K562 (cell line): ENCODE measurements around the gene AGPAT4. TPM values are rescaled to one million over a fixed set of nuclear protein-coding genes. Genes with fewer than 3 reads are reported as not detected.
"Not testable (repeated sequence)": the region's sequence is repeated elsewhere in the genome, so short reads cannot be mapped to it uniquely, and the experiment has no call there.

Experiments
- ATAC-seq: fragments of 200-7000 bp; cut with Tn5 transposase; 3 replicates; pipeline ENCODE4 v1.9.1; 2020; ENCODE audit warnings: moderate library complexity
- BruUV-seq: library from RNA; stranded (reverse); fragments of 400-500 nt; replicated peaks from 2 replicates; lab custom pipeline; 2021; lab: Mats Ljungman, UMichigan
- CTCF ChIA-PET: fragments of 300-600 bp; formaldehyde crosslinking; extraction: SDS; loops from one replicate; lab custom pipeline; 2021; ENCODE audit warnings: low intra/inter-chr PET ratio; lab: Yijun Ruan, JAX
- POLR2A ChIA-PET: fragments of 300-600, 350-650 bp; sonication (Branson Sonifier 250); formaldehyde crosslinking; extraction: SDS; loops from one replicate; lab custom pipeline; 2021; ENCODE audit warnings: antibody characterized with exemption, inconsistent platforms; lab: Yijun Ruan, JAX
- DNase-seq, 4 experiments: peaks; one replicate each; pipeline versions ENCODE4 v3.0.0 to v3.0.0-alpha.2; 2011 to 2018; ENCODE audit warnings: low spot score in 3 of 4, mixed read lengths in 3 of 4; ENCODE audit errors: extremely low read depth in 1 of 4
- FAIRE-seq: peaks from 2 replicates; lab custom pipeline; 2011; peaks lifted over from hg19 to GRCh38; lab: Jason Lieb, UNC
- H2AFZ ChIP-seq: 2 replicates; pipeline ENCODE4 v1.6.0; 2011; ENCODE audit warnings: low read depth, low read length, control low read depth, inconsistent platforms
- H3K27ac ChIP-seq: fragments of 200-600 bp; 3 replicates; pipeline ENCODE4 v1.8.0; 2011; ENCODE audit warnings: low read depth, mild to moderate bottlenecking, control low read depth, inconsistent platforms, low read length, moderate library complexity, mixed read lengths; ENCODE audit errors: extremely low read depth
- H3K27me3 ChIP-seq, 2 experiments: fragments of 300-600 bp in 1 of 2; 2 replicates in 1 of 2; 3 replicates in 1 of 2; pipeline versions ENCODE4 v1.6.0 to v1.8.0; 2011; ENCODE audit warnings: inconsistent platforms in 2 of 2, low read length in 2 of 2, mild to moderate bottlenecking in 1 of 2, mixed read lengths in 1 of 2, moderate library complexity in 1 of 2; ENCODE audit not compliant: control insufficient read depth in 2 of 2, insufficient read depth in 2 of 2
- H3K36me3 ChIP-seq: fragments of 300-600 bp; 3 replicates; pipeline ENCODE4 v1.8.0; 2011; ENCODE audit warnings: mild to moderate bottlenecking, low read length, inconsistent platforms; ENCODE audit not compliant: control insufficient read depth, insufficient read depth
- H3K4me1 ChIP-seq, 2 experiments: fragments of 200-600 bp in 1 of 2; replicated peaks in 1 of 2; 2 replicates in 1 of 2; 3 replicates in 1 of 2; pipeline versions ENCODE4 v1.5.1 to v1.8.0; 2011; ENCODE audit warnings: inconsistent platforms in 2 of 2, low read length in 2 of 2, mild to moderate bottlenecking in 1 of 2, mixed read lengths in 1 of 2, moderate library complexity in 1 of 2; ENCODE audit not compliant: control insufficient read depth in 2 of 2, insufficient read depth in 2 of 2
- H3K4me2 ChIP-seq: 2 replicates; pipeline ENCODE4 v1.6.1; 2011; ENCODE audit warnings: low read length, control low read depth, inconsistent platforms, mixed read lengths; ENCODE audit not compliant: insufficient read depth
- H3K4me3 ChIP-seq: fragments of 200-600 bp; sonication (generic), shearing (Covaris generic); 2 replicates; pipeline ENCODE4 v1.5.1; 2016; ENCODE audit warnings: control low read depth, inconsistent platforms
- H3K79me2 ChIP-seq: fragments of 200-600 bp; 3 replicates; pipeline ENCODE4 v1.8.0; 2011; ENCODE audit warnings: low read length, inconsistent platforms; ENCODE audit not compliant: control insufficient read depth, insufficient read depth
- H3K9ac ChIP-seq, 2 experiments: 2 replicates each; pipeline versions ENCODE4 v1.6.0 to v1.6.1; 2011; ENCODE audit warnings: low read depth in 2 of 2, low read length in 2 of 2, control low read depth in 1 of 2, inconsistent platforms in 1 of 2, mild to moderate bottlenecking in 1 of 2, mixed read lengths in 1 of 2; ENCODE audit not compliant: insufficient read depth in 1 of 2
- H3K9me1 ChIP-seq: one replicate; pipeline ENCODE4 v1.6.0; 2011; ENCODE audit warnings: inconsistent platforms, mild to moderate bottlenecking, low read length, moderate library complexity; ENCODE audit not compliant: control insufficient read depth, insufficient read depth
- H3K9me3 ChIP-seq: replicated peaks from 2 replicates; pipeline ENCODE4 v1.5.1; 2011; ENCODE audit warnings: low read depth, low read length, inconsistent platforms; ENCODE audit not compliant: control insufficient read depth, insufficient read depth
- H4K20me1 ChIP-seq: replicated peaks from 2 replicates; pipeline ENCODE4 v1.6.1; 2011; ENCODE audit warnings: low read length, inconsistent platforms, mixed read lengths; ENCODE audit not compliant: control insufficient read depth, insufficient read depth
- EGR1 ChIP-seq: fragments of 450-650 bp; conservative IDR thresholded peaks from 2 replicates; pipeline ENCODE4 v1.6.1; 2017; ENCODE audit warnings: mild to moderate bottlenecking
- TRIM28 ChIP-seq: fragments of 450-650 bp; IDR thresholded peaks from 2 replicates; pipeline ENCODE4 v1.6.1; 2017
- ZNF507 ChIP-seq: conservative IDR thresholded peaks from 2 replicates; pipeline ENCODE4 v1.6.1; 2017; ENCODE audit warnings: missing genetic modification characterization, missing compliant biosample characterization
- whole genome bisulfite sequencing: fragments of 100-300 bp; shearing (Covaris generic); methylation state at CpG from one replicate; pipeline ENCODE4 v1.1.6; 2016; ENCODE audit warnings: low coverage, mixed read lengths; ENCODE audit not compliant: insufficient coverage; ENCODE audit errors: missing lambda C conversion rate; 5-methylcytosine and 5-hydroxymethylcytosine counted together
- in situ Hi-C: fragments of 300-500 bp; cut with MboI; formaldehyde crosslinking; loops from 4 replicates; pipeline ENCODE4 v1.15.0; 2018; ENCODE audit warnings: inconsistent platforms, mixed read lengths
- intact Hi-C: fragments of 100-400 bp; cut with micrococcal nuclease; formaldehyde crosslinking; loops from 2 replicates; pipeline ENCODE4 v1.14.2; 2022
- polyA plus RNA-seq, 8 experiments: library from polyadenylated mRNA; depleted of rRNA in 4 of 8; stranded (reverse) in 5 of 8; unstranded in 3 of 8; fragments of >200 nt; fragmentation: Nextera tagmentation in 2 of 8; fragmentation: Illumina TruSeq in 1 of 8; extraction: Ambion mirVana in 2 of 8; extraction: Trizol in 1 of 8; gene quantifications; 2 replicates each; pipeline versions ENCODE4 v1.2.1 to v1.2.3, GENCODE V29; 2011 to 2014; ENCODE audit warnings: inconsistent platforms in 1 of 8, missing spikeins in 1 of 8
- total RNA-seq, 7 experiments: library from RNA; depleted of rRNA in 6 of 7; stranded (reverse); fragments of >200 nt in 6 of 7; fragmentation: Illumina TruSeq in 2 of 7; extraction: Trizol in 2 of 7; gene quantifications; 2 replicates each; pipeline versions ENCODE4 v1.2.1 to v1.2.3, GENCODE V29; 2011 to 2021; ENCODE audit warnings: low replicate concordance in 1 of 7

AGPAT4 gene
- total and polyA plus RNA-seq, 9 of the 15 experiments (the other 6 are each of a cell fraction or from before 2014, with no cell fraction given): 2.2 to 15.0 (median 5.7) TPM

GRCh38 chr6:161178155-161178554 is 95.7 kb downstream of the AGPAT4 start:
- WGBS: 75% methylated on average over 14 of the region's 14 CpGs
- H3K9me1 ChIP-seq, H3K4me2 ChIP-seq, CTCF ChIA-PET, H3K36me3 ChIP-seq, in situ Hi-C loops, H4K20me1 ChIP-seq, H3K27ac ChIP-seq, intact Hi-C loops, ATAC-seq, H3K27me3 ChIP-seq, H3K4me3 ChIP-seq, DNase-seq, FAIRE-seq, H2AFZ ChIP-seq, H3K4me1 ChIP-seq, H3K79me2 ChIP-seq, BruUV-seq, H3K9ac ChIP-seq: not testable (repeated sequence)
- POLR2A ChIA-PET: interaction anchor here (0.7 kb wide), 1 partner anchor 448 kb away, joined by 3 read pairs; no protein-coding TSS in a partner anchor
- peaks cover 11% of the 10 kb centered on the region for H3K9me3 ChIP-seq
- TF ChIP-seq EGR1 (0 out of 2 replicates have a peak, but pooled peaks have one; percentile 10), TRIM28 (0 out of 2 replicates have a peak, but pooled peaks have one; percentile 35)

- H3K27me3 ChIP-seq, H2AFZ ChIP-seq, H3K9ac ChIP-seq, H4K20me1 ChIP-seq, H3K27ac ChIP-seq, CTCF ChIA-PET, FAIRE-seq, intact Hi-C loops, H3K9me1 ChIP-seq: not testable (repeated sequence)
- 26% methylated on average over 3 of the region's 3 CpGs for WGBS
- peaks cover 15% of the 10 kb centered on the region for H3K9me3 ChIP-seq
- TF ChIP-seq ZNF507 (tag): peak; percentile 93
- TF ChIP-seq, all 486 proteins: peak for 1; not testable (repeated sequence) for 485
- ATAC-seq, BruUV-seq, H3K4me1 ChIP-seq, in situ Hi-C loops, POLR2A ChIA-PET, H3K4me3 ChIP-seq, H3K36me3 ChIP-seq, H3K4me2 ChIP-seq, DNase-seq, H3K79me2 ChIP-seq: not testable (repeated sequence)
These were observed 97.4 kb downstream of the AGPAT4 start for GRCh38 chr6:161176428-161176827.
